ENCODE measurements around the gene PRDM13. TPM values are rescaled to one million over a fixed set of nuclear protein-coding genes. Genes with fewer than 3 reads are reported as not detected.

PRDM13 gene
- total RNA-seq (2021; ENCODE audit: unreplicated experiment), result not detected
- not detected for polyA plus RNA-seq (2012; ENCODE audit: insufficient read length)
- Bru-seq, nascent RNA, result percentile 9 among the genes with signal in this experiment
- percentile 9 among the genes with signal in this experiment for BruChase-seq, experiment 1, labeled RNA remaining after a 2-hour chase
- not detected for BruChase-seq, experiment 2, labeled RNA remaining after a 6-hour chase
- long read RNA-seq, result 0 reads

DNA sequence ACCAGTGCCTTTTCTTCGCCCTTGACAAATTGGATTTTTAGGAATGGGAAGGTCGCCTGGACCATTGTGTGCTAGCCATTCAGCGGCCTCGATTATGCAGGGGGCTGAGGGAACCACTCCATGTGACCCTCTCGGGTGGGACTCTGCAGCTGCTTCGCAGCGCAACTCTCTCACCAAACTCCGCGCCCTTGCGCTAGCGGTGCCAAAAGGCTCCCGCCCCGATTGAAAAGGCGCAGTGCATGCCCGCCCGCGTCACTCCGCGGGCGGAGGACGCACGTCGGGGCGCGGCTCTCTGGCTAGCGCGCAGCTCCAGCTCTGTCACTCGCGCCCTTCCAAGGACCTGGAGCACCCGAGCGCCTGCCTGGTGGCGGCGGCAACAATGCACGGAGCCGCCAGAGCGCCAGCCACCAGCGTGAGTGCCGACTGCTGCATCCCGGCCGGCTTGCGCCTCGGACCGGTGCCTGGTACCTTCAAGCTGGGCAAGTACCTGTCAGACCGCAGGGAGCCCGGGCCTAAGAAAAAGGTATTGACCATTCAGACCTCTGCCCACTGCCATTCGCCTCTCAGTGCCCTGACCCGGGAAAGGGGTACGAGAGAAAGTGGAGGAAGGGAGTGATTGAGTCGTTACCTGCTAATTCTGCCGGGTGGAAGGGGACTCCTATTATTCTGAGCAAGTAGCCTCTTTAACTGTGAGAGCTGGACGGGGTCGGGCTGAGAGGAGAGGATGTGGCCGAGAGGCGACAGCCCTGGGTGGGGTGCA is at the start of gene PRDM13:
Gene PRDM13 (plus strand): TSS at position 178 of the 760 bp plus-strand sequence. CDS start 202 bp downstream, at position 380.
- POLR2A ChIA-PET, result no interaction called here
- CTCF ChIA-PET, result no interaction called here
- no TSS peak for BruUV-seq (replicated peaks)

More for the DNA sequence above, at the start of gene PRDM13:
- Histone ChIP-seq H3K27me3 (ENCODE audit: control insufficient read depth, insufficient read depth, low read length) (peaks cover 49% of the 10 kb centered on the region), H3K4me1 (ENCODE audit: control insufficient read depth, insufficient read depth, low read length) (no peaks in the 10 kb centered on the region), H3K36me3 (ENCODE audit: control insufficient read depth, insufficient read depth, low read length) (no peaks in the 10 kb centered on the region), H3K4me3 (ENCODE audit: low read depth in 2 of 2, low read length in 2 of 2) (no peak within 1 kb of the TSS), H3K9me3 (ENCODE audit: control insufficient read depth, insufficient read depth, low read depth, low read length) (no peaks in the 10 kb centered on the region), H3K27ac (ENCODE audit: low read length) (no peak within 1 kb of the TSS)
- in situ Hi-C loops (cut with HindIII; ENCODE audit: low pct_unique_long_range_greater_than_20kb, low sequenced_read_pairs) (no loop called here), intact Hi-C loops (cut with micrococcal nuclease; ENCODE audit: unreplicated experiment) (no loop called here)
- ATAC-seq (peak; percentile 47; the same call in 1 of the 2 replicates), DNase-seq (ENCODE audit: low read depth, low spot score) (no peak)
- TF ChIP-seq CTCF (IDR thresholded peaks at IDR 0.05), result no peak
- TF ChIP-seq POLR2AphosphoS5 (IDR thresholded peaks at IDR 0.05; ENCODE audit: low read depth, low read length), result no peak
- TF ChIP-seq REST (IDR thresholded peaks at IDR 0.05; ENCODE audit: insufficient read depth in 1 of 2, low read depth in 2 of 2, low read length in 1 of 2), result no peak
- TF ChIP-seq TCF7L2 (IDR thresholded peaks at IDR 0.05; ENCODE audit: low read depth, low read length), result no peak
- no peak for TF ChIP-seq SIN3A (IDR thresholded peaks at IDR 0.05; ENCODE audit: borderline replicate concordance, insufficient read depth, low read depth, low read length)

All from Panc1 (cell line).